HL-60 (cell line): ENCODE measurements around the gene ABO.

Experiments
- CTCF ChIP-seq: IDR thresholded peaks from one replicate; pipeline ENCODE4 v1.5.1; 2011; ENCODE audit warnings: low read length, control low read depth, inconsistent platforms; ENCODE audit not compliant: insufficient read depth
- GABPA ChIP-seq: IDR thresholded peaks from 2 replicates; pipeline ENCODE4 v1.6.1; 2012; ENCODE audit warnings: low read depth

GRCh38 chr9:133235549-133236222, 39.3 kb downstream of the ABO start:
- TF ChIP-seq GABPA (no peak), CTCF (no peak)
